Activated CD8-positive, alpha-beta memory T cell treated with anti-CD3 and anti-CD28 coated beads for 4 hours (primary cell): Measurements from ENCODE around the gene ITGB2.

ENCODE experiments used
- DNase-seq, 2 donors: peaks; one replicate each; pipeline ENCODE4 v3.0.0-alpha.2; 2020; ENCODE audit warnings: low read depth in 2 of 2

The ITGB2 gene

GRCh38 chr21:44867999-44868700 is 52.5 kb downstream of the ITGB2 start:
- no peak for DNase-seq

- DNase-seq, result no peak
Observed at GRCh38 chr21:44867464-44867863, 53.2 kb downstream of the ITGB2 start.

GRCh38 chr21:44866780-44867179 is 53.9 kb downstream of the ITGB2 start:
- no peak for DNase-seq

GRCh38 chr21:44865561-44866280 is 55.0 kb downstream of the ITGB2 start:
- no peak for DNase-seq

GRCh38 chr21:44862869-44863685 is 57.6 kb downstream of the ITGB2 start:
- no peak for DNase-seq

GRCh38 chr21:44858791-44859190 is 61.9 kb downstream of the ITGB2 start:
- no peak for DNase-seq

- no peak for DNase-seq
Observed at GRCh38 chr21:44858291-44858690, 62.4 kb downstream of the ITGB2 start.

GRCh38 chr21:44857127-44857892 is 63.4 kb downstream of the ITGB2 start:
- DNase-seq, result no peak

GRCh38 chr21:44856131-44856530 is 64.6 kb downstream of the ITGB2 start:
- DNase-seq, result no peak

- DNase-seq, result no peak
Observed at GRCh38 chr21:44855572-44855971, 65.1 kb downstream of the ITGB2 start.

GRCh38 chr21:44854664-44855446 is 65.8 kb downstream of the ITGB2 start:
- no peak for DNase-seq

- no peak for DNase-seq
Observed at GRCh38 chr21:44854391-44854663, 66.4 kb downstream of the ITGB2 start.

- no peak for DNase-seq
Observed at GRCh38 chr21:44853601-44854390, 66.9 kb downstream of the ITGB2 start.

- DNase-seq, result no peak
Observed at GRCh38 chr21:44850905-44851657, 69.6 kb downstream of the ITGB2 start.

- no peak for DNase-seq
Observed at GRCh38 chr21:44850208-44850800, 70.4 kb downstream of the ITGB2 start.

- DNase-seq, result no peak
Observed at GRCh38 chr21:44849616-44850130, 71.0 kb downstream of the ITGB2 start.

- DNase-seq, result no peak
Observed at GRCh38 chr21:44848821-44849521, 71.7 kb downstream of the ITGB2 start.

- DNase-seq, result no peak
Observed at GRCh38 chr21:44847261-44848056, 73.2 kb downstream of the ITGB2 start.
